Skeletal muscle satellite cell (primary cell): ENCODE results near the gene DHTKD1.
A peak's percentile ranks its signal among the peaks of the same experiment; 100 is the strongest.

ENCODE experiments used
- H3K27me3 ChIP-seq: 2 replicates; pipeline ENCODE4 v1.7.0; 2013; ENCODE audit warnings: low read length; ENCODE audit not compliant: control insufficient read depth, insufficient read depth
- H3K36me3 ChIP-seq: 2 replicates; pipeline ENCODE4 v1.7.0; 2013; ENCODE audit warnings: mild to moderate bottlenecking, control low read depth, low read length; ENCODE audit not compliant: insufficient read depth
- H3K4me1 ChIP-seq: 2 replicates; pipeline ENCODE4 v1.7.0; 2013; ENCODE audit warnings: low read length; ENCODE audit not compliant: control insufficient read depth, insufficient read depth
- H3K4me2 ChIP-seq: 2 replicates; pipeline ENCODE4 v1.7.0; 2013; ENCODE audit warnings: mild to moderate bottlenecking, low read length
- H3K4me3 ChIP-seq: 2 replicates; pipeline ENCODE4 v1.7.0; 2013; ENCODE audit warnings: low read length
- H3K9ac ChIP-seq: 2 replicates; pipeline ENCODE4 v1.7.0; 2013; ENCODE audit warnings: mild to moderate bottlenecking, low read depth, low read length, moderate library complexity
- H3K9me3 ChIP-seq: replicated peaks from 2 replicates; pipeline ENCODE4 v1.7.0; 2013; ENCODE audit warnings: mild to moderate bottlenecking, control low read depth, low read length

Gene DHTKD1

GRCh38 chr10:12042797-12043651, 25.7 kb upstream of the DHTKD1 start, which contains the start of gene UPF2:
TSS of gene UPF2 (minus strand) at chr10:12042809. CDS start at chr10:12035423, 7,386 bp downstream.
- Histone ChIP-seq H3K36me3 (peaks cover 3% of the 10 kb centered on the region), H3K27me3 (peaks cover 4% of the 10 kb centered on the region), H3K4me1 (peaks cover 15% of the 10 kb centered on the region), H3K4me2 (peak within 1 kb of the TSS; percentile 95), H3K9ac (peak within 1 kb of the TSS; percentile 100), H3K9me3 (no peaks in the 10 kb centered on the region), H3K4me3 (peak within 1 kb of the TSS; percentile 100)

- no peaks in the 10 kb centered on the region for H3K9me3 ChIP-seq
- H3K4me2 ChIP-seq: no peak overlapping the region
- peaks cover 3% of the 10 kb centered on the region for H3K36me3 ChIP-seq
- H3K27me3 ChIP-seq: peaks cover 4% of the 10 kb centered on the region
- no peak overlapping the region for H3K4me3 ChIP-seq
- H3K9ac ChIP-seq: no peak overlapping the region
- H3K4me1 ChIP-seq: peaks cover 13% of the 10 kb centered on the region
Measured at GRCh38 chr10:12045596-12045995, 23.2 kb upstream of the DHTKD1 start.

- H3K4me2 ChIP-seq: no peak overlapping the region
- H3K36me3 ChIP-seq: no peaks in the 10 kb centered on the region
- H3K9me3 ChIP-seq: no peaks in the 10 kb centered on the region
- peaks cover 2% of the 10 kb centered on the region for H3K4me1 ChIP-seq
- no peak overlapping the region for H3K4me3 ChIP-seq
- peaks cover 7% of the 10 kb centered on the region for H3K27me3 ChIP-seq
- no peak overlapping the region for H3K9ac ChIP-seq
Measured at GRCh38 chr10:12048547-12048946, 20.2 kb upstream of the DHTKD1 start.

GRCh38 chr10:12050528-12050927, 18.2 kb upstream of the DHTKD1 start:
- Histone ChIP-seq H3K4me2 (no peak overlapping the region), H3K4me1 (no peaks in the 10 kb centered on the region), H3K9ac (no peak overlapping the region), H3K36me3 (no peaks in the 10 kb centered on the region), H3K27me3 (peaks cover 7% of the 10 kb centered on the region), H3K9me3 (no peaks in the 10 kb centered on the region), H3K4me3 (no peak overlapping the region)

GRCh38 chr10:12051241-12051640, 17.5 kb upstream of the DHTKD1 start:
- Histone ChIP-seq H3K36me3 (no peaks in the 10 kb centered on the region), H3K9me3 (no peaks in the 10 kb centered on the region), H3K4me1 (no peaks in the 10 kb centered on the region), H3K9ac (no peak overlapping the region), H3K4me2 (no peak overlapping the region), H3K4me3 (no peak overlapping the region), H3K27me3 (peaks cover 7% of the 10 kb centered on the region)

GRCh38 chr10:12055732-12056131, 13.0 kb upstream of the DHTKD1 start:
- Histone ChIP-seq H3K4me1 (no peaks in the 10 kb centered on the region), H3K27me3 (peaks cover 3% of the 10 kb centered on the region), H3K9me3 (no peaks in the 10 kb centered on the region), H3K4me3 (no peak overlapping the region), H3K9ac (no peak overlapping the region), H3K4me2 (no peak overlapping the region), H3K36me3 (no peaks in the 10 kb centered on the region)

- no peak overlapping the region for H3K4me3 ChIP-seq
- H3K36me3 ChIP-seq: no peaks in the 10 kb centered on the region
- H3K9me3 ChIP-seq: no peaks in the 10 kb centered on the region
- no peaks in the 10 kb centered on the region for H3K27me3 ChIP-seq
- no peak overlapping the region for H3K9ac ChIP-seq
- H3K4me2 ChIP-seq: no peak overlapping the region
- no peaks in the 10 kb centered on the region for H3K4me1 ChIP-seq
Measured at GRCh38 chr10:12056748-12057147, 12.0 kb upstream of the DHTKD1 start.

GRCh38 chr10:12061124-12061523, 7.6 kb upstream of the DHTKD1 start:
- H3K9me3 ChIP-seq: no peaks in the 10 kb centered on the region
- H3K4me1 ChIP-seq: no peaks in the 10 kb centered on the region
- H3K4me3 ChIP-seq: no peak overlapping the region
- H3K27me3 ChIP-seq: peaks cover 4% of the 10 kb centered on the region
- no peak overlapping the region for H3K4me2 ChIP-seq
- no peak overlapping the region for H3K9ac ChIP-seq
- no peaks in the 10 kb centered on the region for H3K36me3 ChIP-seq

- Histone ChIP-seq H3K9me3 (no peaks in the 10 kb centered on the region), H3K4me3 (no peak overlapping the region), H3K27me3 (peaks cover 4% of the 10 kb centered on the region), H3K4me2 (no peak overlapping the region), H3K36me3 (no peaks in the 10 kb centered on the region), H3K9ac (no peak overlapping the region), H3K4me1 (peaks cover 3% of the 10 kb centered on the region)
Measured at GRCh38 chr10:12062754-12063482, 5.8 kb upstream of the DHTKD1 start.

- Histone ChIP-seq H3K9ac (no peak overlapping the region), H3K27me3 (peaks cover 4% of the 10 kb centered on the region), H3K4me2 (no peak overlapping the region), H3K36me3 (no peaks in the 10 kb centered on the region), H3K4me1 (peaks cover 3% of the 10 kb centered on the region), H3K4me3 (no peak overlapping the region), H3K9me3 (no peaks in the 10 kb centered on the region)
Measured at GRCh38 chr10:12063483-12063818, 5.3 kb upstream of the DHTKD1 start.

GRCh38 chr10:12067336-12067735, 1.4 kb upstream of the DHTKD1 start:
- H3K9ac ChIP-seq: no peak overlapping the region

More at GRCh38 chr10:12067336-12067735, 1.4 kb upstream of the DHTKD1 start:
- no peak overlapping the region for H3K4me3 ChIP-seq
- H3K4me1 ChIP-seq: peaks cover 11% of the 10 kb centered on the region
- peaks cover 4% of the 10 kb centered on the region for H3K27me3 ChIP-seq
- H3K4me2 ChIP-seq: no peak overlapping the region
- no peaks in the 10 kb centered on the region for H3K9me3 ChIP-seq
- no peaks in the 10 kb centered on the region for H3K36me3 ChIP-seq
